ENCODE data around the gene SLC6A6.

DNA sequence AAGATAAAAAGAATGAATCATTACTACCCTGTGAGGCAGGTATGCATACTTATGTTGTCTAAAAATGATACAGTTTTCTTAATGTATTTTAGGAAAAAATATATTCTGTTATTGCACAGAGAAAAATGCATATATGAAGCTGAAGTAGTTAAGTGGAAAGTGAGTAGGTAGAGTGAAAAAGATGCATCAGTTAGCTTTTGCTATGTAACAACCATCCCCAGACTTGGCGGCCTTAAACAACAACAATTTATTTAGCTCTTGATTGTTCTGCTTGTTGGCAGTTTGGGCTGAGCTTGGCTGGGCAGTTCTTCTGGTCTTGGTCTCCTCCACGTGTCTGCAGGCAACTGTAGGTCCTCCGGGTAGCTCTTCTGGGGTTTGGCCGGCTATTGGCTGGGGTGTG, 45.7 kb downstream of the SLC6A6 start:
- TF ChIP-seq, protein P1, sequence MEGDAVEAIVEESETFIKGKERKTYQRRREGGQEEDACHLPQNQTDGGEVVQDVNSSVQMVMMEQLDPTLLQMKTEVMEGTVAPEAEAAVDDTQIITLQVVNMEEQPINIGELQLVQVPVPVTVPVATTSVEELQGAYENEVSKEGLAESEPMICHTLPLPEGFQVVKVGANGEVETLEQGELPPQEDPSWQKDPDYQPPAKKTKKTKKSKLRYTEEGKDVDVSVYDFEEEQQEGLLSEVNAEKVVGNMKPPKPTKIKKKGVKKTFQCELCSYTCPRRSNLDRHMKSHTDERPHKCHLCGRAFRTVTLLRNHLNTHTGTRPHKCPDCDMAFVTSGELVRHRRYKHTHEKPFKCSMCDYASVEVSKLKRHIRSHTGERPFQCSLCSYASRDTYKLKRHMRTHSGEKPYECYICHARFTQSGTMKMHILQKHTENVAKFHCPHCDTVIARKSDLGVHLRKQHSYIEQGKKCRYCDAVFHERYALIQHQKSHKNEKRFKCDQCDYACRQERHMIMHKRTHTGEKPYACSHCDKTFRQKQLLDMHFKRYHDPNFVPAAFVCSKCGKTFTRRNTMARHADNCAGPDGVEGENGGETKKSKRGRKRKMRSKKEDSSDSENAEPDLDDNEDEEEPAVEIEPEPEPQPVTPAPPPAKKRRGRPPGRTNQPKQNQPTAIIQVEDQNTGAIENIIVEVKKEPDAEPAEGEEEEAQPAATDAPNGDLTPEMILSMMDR (IDR thresholded peaks at IDR 0.05), result no peak
- no peak for TF ChIP-seq EP300 (IDR thresholded peaks at IDR 0.05)
- no peak for TF ChIP-seq POLR2A (IDR thresholded peaks at IDR 0.05)
- TF ChIP-seq POLR2AphosphoS5 (IDR thresholded peaks at IDR 0.05), result no peak

Data from stomach (tissue), 4 donors.